ENCODE measurements around the gene RAD9A.

The RAD9A gene

DNA sequence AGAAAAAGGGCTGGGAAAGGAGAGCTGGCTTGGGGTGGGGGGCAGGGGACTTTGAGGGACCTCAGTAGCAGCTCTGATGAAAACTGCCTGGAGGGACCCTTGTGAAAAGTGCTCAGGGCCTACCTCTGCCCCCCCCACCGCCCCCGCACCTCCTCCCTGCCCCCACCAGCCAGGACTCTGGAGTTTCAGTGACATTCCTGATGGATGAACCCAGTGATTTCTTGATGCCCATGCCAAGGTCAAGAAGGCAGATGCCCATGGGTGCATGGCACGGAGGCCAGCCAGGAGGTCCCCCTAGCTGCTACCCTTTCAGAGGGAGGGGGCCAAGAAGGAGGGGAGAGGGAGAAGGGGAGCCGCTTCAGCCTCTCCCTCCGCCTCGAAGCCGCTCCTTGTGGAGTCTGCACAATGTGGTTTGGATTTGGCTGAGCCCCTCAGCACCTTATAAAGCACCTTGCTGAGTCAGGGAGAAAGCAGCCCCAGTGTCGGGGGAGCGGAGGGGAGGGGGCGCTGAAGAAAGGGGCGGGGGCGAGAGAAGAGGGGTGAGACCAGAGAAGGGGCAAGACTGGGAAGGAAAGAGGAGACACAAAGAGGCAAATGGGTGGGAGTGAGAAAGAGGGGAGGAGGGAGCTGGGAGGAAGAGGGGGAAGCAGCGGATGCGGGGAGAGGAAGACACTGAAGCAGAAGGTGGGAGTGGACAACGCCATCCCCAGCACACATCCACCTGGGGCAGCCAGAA is 16.3 kb upstream of the RAD9A start:
- no peak for DNase-seq

GRCh38 chr11:67376063-67376820 is 15.5 kb upstream of the RAD9A start:
- DNase-seq: no peak

GRCh38 chr11:67376873-67377808 is 14.6 kb upstream of the RAD9A start:
- no peak for DNase-seq

- no peak for DNase-seq
These were observed 13.2 kb upstream of the RAD9A start for GRCh38 chr11:67378544-67378943.

DNA sequence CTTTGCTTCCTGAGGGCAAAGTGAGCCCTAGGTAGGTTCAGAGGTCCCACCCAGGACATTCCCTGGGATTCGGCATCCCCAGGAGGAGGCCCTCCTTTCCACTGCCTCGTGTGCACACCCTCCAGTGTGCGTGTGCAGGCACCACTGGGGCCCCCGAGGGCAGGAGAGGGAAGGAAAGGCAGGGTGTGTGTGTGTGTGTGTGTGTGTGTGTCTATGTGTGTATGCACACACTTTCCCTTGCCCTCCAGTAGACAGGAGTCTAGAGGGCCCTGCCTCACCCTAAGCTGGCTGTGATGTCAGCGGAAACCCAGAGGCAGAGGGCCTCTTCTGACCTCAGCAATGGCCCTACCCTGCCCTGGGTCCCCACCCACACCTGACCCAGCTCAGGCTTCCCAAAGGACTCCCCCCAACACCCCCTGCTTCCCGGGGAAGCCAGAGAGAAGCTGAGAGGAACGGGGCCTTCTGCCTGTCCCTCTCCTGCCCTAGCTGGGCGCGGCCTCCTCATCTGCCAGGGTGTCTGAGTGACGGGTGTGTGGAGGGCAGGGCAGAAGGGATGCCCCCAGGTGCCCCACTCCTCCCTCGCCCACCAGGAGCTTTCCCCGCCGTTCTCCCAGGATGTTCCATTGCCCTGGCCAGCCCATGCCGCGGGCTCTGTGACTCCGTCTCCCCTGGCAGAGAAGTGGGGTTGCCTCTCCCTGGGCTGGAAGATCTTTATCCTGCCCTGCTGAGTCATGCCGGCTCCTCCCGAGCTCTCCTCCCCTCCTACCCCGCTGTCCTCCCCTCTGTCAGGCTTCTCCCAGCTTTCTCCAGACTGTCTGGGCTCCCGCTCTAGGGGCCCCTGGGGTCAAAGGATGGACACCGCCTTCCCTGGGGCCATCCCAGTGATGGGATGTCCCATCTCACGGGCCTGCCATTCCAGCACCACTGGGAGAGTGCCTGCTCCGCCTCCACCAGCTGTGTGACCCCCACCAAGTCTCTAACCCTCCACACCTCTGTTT is 12.4 kb upstream of the RAD9A start:
- DNase-seq: no peak

GRCh38 chr11:67381244-67381972 is 10.4 kb upstream of the RAD9A start:
- no peak for DNase-seq

- DNase-seq: no peak
These were observed 9.3 kb upstream of the RAD9A start for GRCh38 chr11:67382276-67383136.

- DNase-seq: no peak
These were observed 6.9 kb upstream of the RAD9A start for GRCh38 chr11:67384851-67385366.

DNA sequence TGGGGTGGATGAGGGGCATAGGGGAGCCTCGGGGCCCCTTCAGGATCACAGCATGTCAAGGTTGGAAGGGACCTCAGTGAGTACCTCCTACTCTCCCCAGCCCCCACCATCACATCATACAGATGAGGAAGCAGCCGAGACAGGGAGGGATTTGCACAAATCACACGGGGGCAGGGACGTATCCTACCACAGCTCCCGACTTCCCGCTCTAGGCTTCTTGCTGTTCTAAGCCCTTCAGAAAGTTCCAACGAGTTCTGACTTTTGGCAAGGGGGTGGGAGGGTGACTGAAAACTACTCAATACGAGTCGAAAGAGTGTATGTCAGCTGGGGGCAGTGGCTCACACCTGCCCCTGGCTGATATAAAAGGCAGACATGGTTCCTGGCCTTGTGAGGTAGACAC is 4.7 kb upstream of the RAD9A start:
- no peak for DNase-seq

GRCh38 chr11:67387518-67387917 is 4.3 kb upstream of the RAD9A start:
- no peak for DNase-seq

DNA sequence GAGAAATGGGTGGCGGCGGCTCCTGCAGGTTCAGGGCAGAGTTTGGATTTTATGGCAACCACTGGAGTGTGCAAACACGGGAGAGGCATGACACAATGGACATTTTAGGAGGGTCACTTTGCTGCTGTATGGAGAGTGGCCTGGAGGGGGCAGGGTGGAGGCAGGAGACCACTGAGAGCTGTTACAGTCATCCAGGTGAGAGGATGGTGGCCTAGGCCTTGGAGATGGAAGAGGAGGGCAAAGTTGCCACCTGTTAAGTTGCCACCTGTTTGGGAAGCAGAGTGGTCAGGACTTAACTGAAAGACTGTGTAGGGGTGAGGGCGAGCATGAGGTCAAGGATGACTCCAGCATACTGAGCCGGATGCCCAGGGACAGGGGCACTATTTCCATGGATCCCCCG is 2.3 kb upstream of the RAD9A start:
- no peak for DNase-seq

- no peak for DNase-seq
These were observed 861 bp upstream of the RAD9A start for GRCh38 chr11:67390947-67391303.

DNA sequence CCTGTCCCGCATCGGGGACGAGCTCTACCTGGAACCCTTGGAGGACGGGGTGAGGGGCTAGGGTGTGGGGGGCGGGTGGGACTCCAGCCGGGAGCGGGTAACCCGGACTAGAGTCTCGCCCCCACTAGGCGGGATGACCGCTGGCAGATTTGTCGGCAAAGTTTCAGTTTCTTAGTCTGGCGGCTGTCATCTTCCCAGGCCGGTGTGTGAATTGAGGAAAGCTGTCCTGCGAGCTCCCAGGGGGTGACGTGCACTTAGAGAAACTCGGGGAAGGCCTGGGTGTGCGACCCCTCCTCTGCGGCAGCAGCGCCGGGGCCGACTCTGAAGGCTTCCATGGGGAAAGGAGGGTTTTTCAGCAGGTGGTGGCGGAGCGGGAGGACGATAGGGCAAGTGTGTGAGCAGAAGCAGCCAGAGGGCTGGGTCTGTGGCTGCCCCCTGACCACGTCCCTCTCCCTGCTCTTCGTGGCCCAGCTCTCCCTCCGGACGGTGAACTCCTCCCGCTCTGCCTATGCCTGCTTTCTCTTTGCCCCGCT is 463 bp downstream of the RAD9A start:
- no peak for DNase-seq

- DNase-seq: no peak
These were observed 1.7 kb downstream of the RAD9A start for GRCh38 chr11:67393437-67393836.

- no peak for DNase-seq
These were observed 2.2 kb downstream of the RAD9A start for GRCh38 chr11:67393990-67394389.

DNA sequence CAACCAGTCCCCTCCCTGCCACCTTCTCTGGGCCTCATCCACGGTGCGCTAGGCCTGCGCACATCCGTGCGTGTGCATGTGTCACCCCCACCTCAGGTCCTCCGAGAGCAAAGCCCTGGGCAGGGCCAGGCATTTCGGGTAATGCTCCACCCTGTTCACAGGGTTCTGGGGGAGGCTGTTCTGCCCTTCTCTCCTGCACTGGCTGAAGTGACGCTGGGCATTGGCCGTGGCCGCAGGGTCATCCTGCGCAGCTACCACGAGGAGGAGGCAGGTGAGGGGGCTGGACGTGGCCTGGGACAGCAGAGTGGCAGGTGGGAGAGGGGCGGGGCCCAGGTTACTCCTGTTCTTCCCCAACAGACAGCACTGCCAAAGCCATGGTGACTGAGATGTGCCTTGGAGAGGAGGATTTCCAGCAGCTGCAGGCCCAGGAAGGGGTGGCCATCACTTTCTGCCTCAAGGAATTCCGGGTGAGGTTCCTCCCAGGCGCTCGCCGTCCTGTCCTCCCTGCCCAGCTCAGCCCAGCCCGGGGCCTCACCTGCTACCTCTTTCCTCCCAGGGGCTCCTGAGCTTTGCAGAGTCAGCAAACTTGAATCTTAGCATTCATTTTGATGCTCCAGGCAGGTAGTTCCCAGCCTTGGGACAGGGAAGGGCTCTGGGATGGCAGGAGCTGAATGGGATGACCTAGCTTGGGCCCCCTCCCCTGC is 3.9 kb downstream of the RAD9A start:
- no peak for DNase-seq

DNA sequence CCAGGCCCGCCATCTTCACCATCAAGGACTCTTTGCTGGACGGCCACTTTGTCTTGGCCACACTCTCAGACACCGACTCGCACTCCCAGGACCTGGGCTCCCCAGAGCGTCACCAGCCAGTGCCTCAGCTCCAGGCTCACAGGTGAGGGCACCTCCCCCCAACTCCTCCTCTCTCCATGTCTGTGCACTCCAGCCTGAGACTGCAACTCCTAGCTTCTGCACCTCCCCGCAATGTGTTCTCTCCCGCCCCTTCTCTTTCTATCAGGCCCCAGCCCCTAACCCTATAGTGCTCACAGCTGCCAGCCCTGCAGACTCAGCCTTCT is 4.4 kb downstream of the RAD9A start:
- DNase-seq: no peak

DNA sequence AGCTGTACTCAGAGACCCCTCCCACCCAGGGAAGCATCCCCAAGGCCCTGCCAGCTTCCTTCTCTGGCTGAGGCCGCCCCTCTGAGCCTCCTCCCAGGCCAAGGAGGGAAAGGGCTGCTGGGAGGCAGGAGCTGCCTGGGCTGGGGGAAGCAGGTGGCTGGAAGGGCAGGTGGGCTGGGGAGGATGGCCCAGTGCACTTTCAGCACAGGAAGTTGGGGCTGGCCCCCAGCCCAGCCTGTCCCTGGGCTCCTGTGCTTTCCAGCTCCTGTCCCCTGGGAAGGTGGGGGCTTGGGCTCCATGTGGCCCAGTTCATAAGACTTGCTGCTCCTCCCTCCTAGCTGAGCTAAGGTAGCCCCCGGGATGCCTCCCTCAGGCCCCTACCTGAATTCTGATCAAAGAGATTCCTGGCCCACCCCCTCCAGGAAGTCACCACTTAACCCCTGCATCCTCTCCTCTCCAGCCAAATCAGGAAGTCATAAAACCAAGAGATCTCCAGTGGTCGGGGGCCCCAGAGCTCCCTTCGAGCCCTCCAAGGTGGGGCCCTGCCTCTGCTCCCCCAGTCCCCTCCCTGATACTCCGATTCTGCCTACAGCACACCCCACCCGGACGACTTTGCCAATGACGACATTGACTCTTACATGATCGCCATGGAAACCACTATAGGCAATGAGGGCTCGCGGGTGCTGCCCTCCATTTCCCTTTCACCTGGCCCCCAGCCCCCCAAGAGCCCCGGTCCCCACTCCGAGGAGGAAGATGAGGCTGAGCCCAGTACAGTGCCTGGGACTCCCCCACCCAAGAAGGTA is 5.0 kb downstream of the RAD9A start:
- no peak for DNase-seq

GRCh38 chr11:67397536-67397935 is 5.8 kb downstream of the RAD9A start:
- no peak for DNase-seq
